NCI-H345 treated with DMSO at 0.1 percent for 48 hours (cell line): ENCODE data around the gene RPN2.

ENCODE experiments used
- DNase-seq: peaks from one replicate; lab custom pipeline; 2025; ENCODE audit not compliant: unreplicated experiment; lab: John Stamatoyannopoulos, UW

RPN2 gene

DNA sequence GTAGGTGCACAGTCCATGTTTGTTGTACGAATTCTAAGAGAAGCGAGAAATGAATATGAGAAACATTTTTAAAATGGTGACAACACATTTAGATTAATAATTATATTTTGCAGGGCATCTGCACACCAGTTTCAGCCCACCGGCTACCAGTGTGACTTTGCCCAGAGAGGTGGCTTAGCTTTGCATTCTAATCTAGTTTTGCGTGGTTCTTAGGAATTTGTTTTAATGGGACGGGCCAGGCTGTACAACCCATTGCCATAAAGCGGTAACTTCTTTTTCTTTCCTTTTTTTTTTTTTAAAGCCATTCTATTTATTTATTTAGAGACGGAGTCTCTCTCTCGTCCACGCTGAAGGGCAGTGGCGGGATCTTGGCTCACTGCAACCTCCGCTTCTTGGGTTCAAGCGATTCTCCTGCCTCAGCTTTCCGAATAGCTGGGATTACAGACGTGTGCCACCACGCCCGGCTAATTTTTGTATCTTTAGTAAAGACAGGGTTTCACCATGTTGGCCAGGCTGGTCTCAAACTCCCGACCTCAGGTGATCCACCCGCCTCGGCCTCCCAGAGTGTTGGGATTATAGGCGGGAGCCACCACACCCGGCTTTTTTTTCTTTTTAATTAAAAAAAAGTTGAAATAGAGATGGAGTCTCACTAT lies 111.2 kb downstream of the RPN2 start:
- DNase-seq, result no peak
